ENCODE data around the gene SDHAF1. TPM values are rescaled to one million over a fixed set of nuclear protein-coding genes. Genes with fewer than 3 reads are reported as not detected.
A peak's percentile ranks its signal among the peaks of the same experiment; 100 is the strongest.

The SDHAF1 gene
- total RNA-seq, 1 experiment from 2014 or later = 16.0 TPM

DNA sequence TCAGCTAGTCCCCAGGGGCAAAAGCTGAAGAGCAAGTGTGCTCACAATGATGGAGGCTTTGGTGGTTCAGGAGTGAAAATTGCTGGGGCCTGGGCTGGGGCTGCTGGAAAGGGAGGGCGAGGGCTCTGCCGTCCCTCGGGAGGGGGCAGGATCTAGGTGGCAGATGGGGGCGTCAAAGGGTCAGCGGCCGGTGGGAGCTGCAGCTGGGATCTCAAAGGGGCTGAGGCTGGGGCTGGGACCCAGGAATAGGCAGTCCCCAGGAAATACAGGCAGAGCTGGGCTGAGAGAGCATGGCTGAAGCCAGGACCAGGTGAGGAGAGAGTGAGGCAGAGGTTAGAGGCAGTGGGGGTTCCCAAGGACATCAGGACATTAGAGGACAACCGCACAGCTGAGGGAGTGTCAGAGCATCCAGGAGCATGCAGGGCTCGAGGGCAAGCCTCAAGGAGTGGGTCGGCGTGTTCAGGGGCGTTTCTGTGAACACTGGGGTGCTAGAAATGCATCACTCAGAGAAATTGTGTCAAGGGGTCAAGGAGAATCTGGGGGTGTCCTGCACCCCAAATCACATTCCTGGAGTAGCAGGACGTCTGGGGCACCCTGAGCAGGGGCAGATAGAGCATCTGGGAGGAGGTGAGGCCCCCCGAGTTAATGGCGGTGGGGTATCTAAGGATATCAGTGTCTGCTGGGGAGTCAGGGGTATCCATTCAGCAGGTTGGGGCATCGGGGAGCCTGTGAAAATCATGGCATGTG, 14.8 kb downstream of the SDHAF1 start:
- no peaks in the 10 kb centered on the region for H3K79me1 ChIP-seq (ENCODE audit: insufficient read depth, low read depth, low read length, poor library complexity, severe bottlenecking)
- Mint-ChIP-seq H3K9me3 (no peaks in the 10 kb centered on the region; a peak in 2 of 5 replicates), H3K4me1 (peaks cover 30 to 35% of the 10 kb centered on the region in 2 experiments), H3K36me3 (ENCODE audit: insufficient read depth in 1 of 3, low read depth in 3 of 3) (peaks cover 5 to 18% (median 14%) of the 10 kb centered on the region in 3 experiments), H3K27me3 (ENCODE audit: low read depth) (peaks cover 1% of the 10 kb centered on the region), H3K27ac (peak overlapping the region in 2 of 3 experiments; percentile 18 to 52; a peak in 3 of 7 replicates), H3K4me3 (peak overlapping the region; percentile 57 to 79)
- no peak overlapping the region for H2AFZ ChIP-seq (ENCODE audit: low read length)
- H4K91ac ChIP-seq (ENCODE audit: insufficient read length, low read depth, low read length) = no peak overlapping the region
- no peaks in the 10 kb centered on the region for H4K20me1 ChIP-seq (ENCODE audit: control insufficient read depth, insufficient read depth, insufficient read length)
- no peak overlapping the region for H3K4ac ChIP-seq (ENCODE audit: low read depth, low read length)
- peaks cover 24% of the 10 kb centered on the region for H3K23me2 ChIP-seq (ENCODE audit: insufficient read length, low read depth, low read length, poor library complexity, severe bottlenecking)
- H2BK12ac ChIP-seq (ENCODE audit: insufficient read length, low read depth, low read length) = no peak overlapping the region
- H3K27ac ChIP-seq (ENCODE audit: insufficient read length, low read depth, low read length) = no peak overlapping the region
- TF ChIP-seq CTCF (conservative IDR thresholded peaks at IDR 0.05) = no peak
- no peak overlapping the region for H3K9ac ChIP-seq (ENCODE audit: extremely low read depth, insufficient read length, low read length)
- H3K4me2 ChIP-seq (ENCODE audit: insufficient read depth, insufficient read length, low read length) = peak overlapping the region; percentile 26
- no peaks in the 10 kb centered on the region for H3K4me1 ChIP-seq (ENCODE audit: insufficient read depth, low read length)
- no peaks in the 10 kb centered on the region for H3K27me3 ChIP-seq (ENCODE audit: insufficient read depth, low read length)
- H2AK5ac ChIP-seq (ENCODE audit: insufficient read length, low read length) = no peak overlapping the region
- DNase-seq = no peak
- H3K18ac ChIP-seq (ENCODE audit: insufficient read length, low read depth, low read length) = peak overlapping the region; percentile 80
- H3K56ac ChIP-seq (ENCODE audit: insufficient read length, low read depth, low read length) = no peak overlapping the region
- no peaks in the 10 kb centered on the region for H3K9me3 ChIP-seq (ENCODE audit: control insufficient read depth, low read depth, low read length)
- no peak overlapping the region for H2BK120ac ChIP-seq (ENCODE audit: low read depth, low read length, poor library complexity, severe bottlenecking)
- no peak overlapping the region for H4K5ac ChIP-seq (ENCODE audit: insufficient read length, low read depth, low read length)
- H3K23ac ChIP-seq (ENCODE audit: insufficient read length, low read depth, low read length) = no peak overlapping the region
- H3K79me2 ChIP-seq (ENCODE audit: insufficient read depth, low read length) = no peaks in the 10 kb centered on the region
- H3K14ac ChIP-seq (ENCODE audit: insufficient read depth, low read length) = no peak overlapping the region; the same call in 1 of the 2 replicates
- H3T11ph ChIP-seq (ENCODE audit: low read length) = no peak overlapping the region
- no peak overlapping the region for H2BK5ac ChIP-seq (ENCODE audit: insufficient read length, low read length)
- H4K8ac ChIP-seq (replicated peaks; ENCODE audit: insufficient read length, low read depth, low read length) = no peak overlapping the region
- no CpG with 5 or more reads among the region's 15 CpGs for WGBS (ENCODE audit: extremely low coverage, insufficient read length, low lambda C conversion rate)
- H2BK15ac ChIP-seq (ENCODE audit: low read depth, low read length) = no peak overlapping the region
- H2BK20ac ChIP-seq (ENCODE audit: low read depth, low read length, poor library complexity, severe bottlenecking) = no peak overlapping the region

All from H9 (cell line).